ENCODE results near the gene GALNT12. TPM values are rescaled to one million over a fixed set of nuclear protein-coding genes. Genes with fewer than 3 reads are reported as not detected.
A peak's percentile ranks its signal among the peaks of the same experiment; 100 is the strongest.

Gene GALNT12
- total RNA-seq, 1 donor from 2014 or later = 0.55 TPM

GRCh38 chr9:98873526-98873925 lies 66.1 kb downstream of the GALNT12 start:
- peaks cover 27% of the 10 kb centered on the region for H3K4me1 ChIP-seq
- TF ChIP-seq CTCF (IDR thresholded peaks at IDR 0.05; ENCODE audit: borderline replicate concordance) = no peak
- H3K27ac ChIP-seq (replicated peaks) = peak overlapping the region; percentile 60
- H3K9me3 ChIP-seq (replicated peaks) = peaks cover 5% of the 10 kb centered on the region
- intact Hi-C loops (cut with micrococcal nuclease) = no loop called here
- DNase-seq = no peak
- H3K4me3 ChIP-seq = no peak overlapping the region
- H3K27me3 ChIP-seq (ENCODE audit: low read depth) = no peaks in the 10 kb centered on the region
- no peaks in the 10 kb centered on the region for H3K36me3 ChIP-seq

- TF ChIP-seq CTCF (IDR thresholded peaks at IDR 0.05; ENCODE audit: borderline replicate concordance) = no peak
- peaks cover 5% of the 10 kb centered on the region for H3K9me3 ChIP-seq (replicated peaks)
- H3K36me3 ChIP-seq = no peaks in the 10 kb centered on the region
- peak overlapping the region; percentile 60 for H3K27ac ChIP-seq (replicated peaks)
- H3K27me3 ChIP-seq (ENCODE audit: low read depth) = no peaks in the 10 kb centered on the region
- intact Hi-C loops (cut with micrococcal nuclease) = no loop called here
- peak; percentile 70 for DNase-seq
- H3K4me1 ChIP-seq = peaks cover 26% of the 10 kb centered on the region
- no peak overlapping the region for H3K4me3 ChIP-seq
Observed at GRCh38 chr9:98873951-98874371, 66.5 kb downstream of the GALNT12 start.

- H3K36me3 ChIP-seq = no peaks in the 10 kb centered on the region
- H3K27ac ChIP-seq (replicated peaks) = peak overlapping the region; percentile 60
- TF ChIP-seq CTCF (IDR thresholded peaks at IDR 0.05; ENCODE audit: borderline replicate concordance) = no peak
- no peaks in the 10 kb centered on the region for H3K9me3 ChIP-seq (replicated peaks)
- no peak for DNase-seq
- peaks cover 30% of the 10 kb centered on the region for H3K4me1 ChIP-seq
- no peaks in the 10 kb centered on the region for H3K27me3 ChIP-seq (ENCODE audit: low read depth)
- no peak overlapping the region for H3K4me3 ChIP-seq
- intact Hi-C loops (cut with micrococcal nuclease) = no loop called here
Observed at GRCh38 chr9:98874721-98875255, 67.3 kb downstream of the GALNT12 start.

GRCh38 chr9:98875536-98875935 lies 68.1 kb downstream of the GALNT12 start:
- no peak for DNase-seq

GRCh38 chr9:98877311-98877710 lies 69.8 kb downstream of the GALNT12 start:
- DNase-seq = no peak
- no peak overlapping the region for H3K27ac ChIP-seq (replicated peaks)
- no peaks in the 10 kb centered on the region for H3K36me3 ChIP-seq
- no peak overlapping the region for H3K4me3 ChIP-seq
- H3K9me3 ChIP-seq (replicated peaks) = no peaks in the 10 kb centered on the region
- intact Hi-C loops (cut with micrococcal nuclease) = no loop called here
- TF ChIP-seq CTCF (IDR thresholded peaks at IDR 0.05; ENCODE audit: borderline replicate concordance) = no peak
- peaks cover 42% of the 10 kb centered on the region for H3K4me1 ChIP-seq
- H3K27me3 ChIP-seq (ENCODE audit: low read depth) = no peaks in the 10 kb centered on the region

More at GRCh38 chr9:98875536-98875935, 68.1 kb downstream of the GALNT12 start:
- no peaks in the 10 kb centered on the region for H3K36me3 ChIP-seq
- no peaks in the 10 kb centered on the region for H3K9me3 ChIP-seq (replicated peaks)
- H3K4me3 ChIP-seq = no peak overlapping the region
- H3K27me3 ChIP-seq (ENCODE audit: low read depth) = no peaks in the 10 kb centered on the region
- TF ChIP-seq CTCF (IDR thresholded peaks at IDR 0.05; ENCODE audit: borderline replicate concordance) = no peak
- peaks cover 31% of the 10 kb centered on the region for H3K4me1 ChIP-seq
- no peak overlapping the region for H3K27ac ChIP-seq (replicated peaks)
- intact Hi-C loops (cut with micrococcal nuclease) = no loop called here
